H9 (cell line): Measurements from ENCODE around the gene ETV6. TPM values are rescaled to one million over a fixed set of nuclear protein-coding genes. Genes with fewer than 3 reads are reported as not detected.

Experiments used
- DNase-seq: peaks from one replicate; pipeline ENCODE4 v3.0.0-alpha.2; 2017
- H2AFZ ChIP-seq: one replicate; pipeline ENCODE4 v1.6.1; 2013; ENCODE audit warnings: mild to moderate bottlenecking, low read length, control low read depth, moderate library complexity
- H2AK5ac ChIP-seq: 2 replicates; pipeline ENCODE4 v1.6.1; 2013; ENCODE audit warnings: low read length, control low read depth, mixed read lengths; ENCODE audit not compliant: insufficient read length
- H2BK120ac ChIP-seq: one replicate; pipeline ENCODE4 v1.6.1; 2013; ENCODE audit warnings: low read depth, mild to moderate bottlenecking, low read length, control low read depth, inconsistent platforms; ENCODE audit not compliant: poor library complexity, severe bottlenecking
- H2BK12ac ChIP-seq: 2 replicates; pipeline ENCODE4 v1.6.1; 2013; ENCODE audit warnings: low read length, control low read depth, mixed read lengths, low read depth; ENCODE audit not compliant: insufficient read length
- H2BK15ac ChIP-seq: 2 replicates; pipeline ENCODE4 v1.6.1; 2013; ENCODE audit warnings: low read depth, low read length, control low read depth
- H2BK20ac ChIP-seq: one replicate; pipeline ENCODE4 v1.6.1; 2013; ENCODE audit warnings: low read depth, mild to moderate bottlenecking, low read length, control low read depth, inconsistent platforms; ENCODE audit not compliant: poor library complexity, severe bottlenecking
- H2BK5ac ChIP-seq: 2 replicates; pipeline ENCODE4 v1.6.1; 2013; ENCODE audit warnings: low read length, control low read depth, mixed read lengths; ENCODE audit not compliant: insufficient read length
- H3K14ac ChIP-seq: 2 replicates; pipeline ENCODE4 v1.6.1; 2013; ENCODE audit warnings: low read length, control low read depth; ENCODE audit not compliant: insufficient read depth
- H3K18ac ChIP-seq: 2 replicates; pipeline ENCODE4 v1.6.1; 2013; ENCODE audit warnings: low read depth, mild to moderate bottlenecking, mixed read lengths, low read length, control low read depth; ENCODE audit not compliant: insufficient read length
- H3K23ac ChIP-seq: 2 replicates; pipeline ENCODE4 v1.6.1; 2013; ENCODE audit warnings: low read length, control low read depth, mixed read lengths, low read depth; ENCODE audit not compliant: insufficient read length
- H3K23me2 ChIP-seq: 2 replicates; pipeline ENCODE4 v1.6.1; 2013; ENCODE audit warnings: low read depth, mild to moderate bottlenecking, mixed read lengths, low read length, control low read depth; ENCODE audit not compliant: insufficient read length, poor library complexity, severe bottlenecking
- H3K27ac ChIP-seq: 2 replicates; pipeline ENCODE4 v1.5.1; 2013; ENCODE audit warnings: low read length, control low read depth, mixed read lengths, low read depth; ENCODE audit not compliant: insufficient read length
- H3K27me3 ChIP-seq: 2 replicates; pipeline ENCODE4 v1.6.1; 2013; ENCODE audit warnings: low read length, control low read depth, inconsistent platforms; ENCODE audit not compliant: insufficient read depth
- H3K4ac ChIP-seq: 2 replicates; pipeline ENCODE4 v1.6.1; 2013; ENCODE audit warnings: low read depth, mild to moderate bottlenecking, control low read depth, inconsistent platforms, low read length, moderate library complexity
- H3K4me1 ChIP-seq: 2 replicates; pipeline ENCODE4 v1.6.1; 2013; ENCODE audit warnings: low read length, control low read depth, inconsistent platforms; ENCODE audit not compliant: insufficient read depth
- H3K4me2 ChIP-seq: 2 replicates; pipeline ENCODE4 v1.6.1; 2013; ENCODE audit warnings: low read length, control low read depth, mixed read lengths; ENCODE audit not compliant: insufficient read length, insufficient read depth
- H3K56ac ChIP-seq: 2 replicates; pipeline ENCODE4 v1.6.1; 2013; ENCODE audit warnings: low read depth, mild to moderate bottlenecking, mixed read lengths, low read length, control low read depth; ENCODE audit not compliant: insufficient read length
- H3K79me1 ChIP-seq: 2 replicates; pipeline ENCODE4 v1.6.1; 2013; ENCODE audit warnings: low read depth, mild to moderate bottlenecking, moderate library complexity, low read length, control low read depth, inconsistent platforms; ENCODE audit not compliant: insufficient read depth, poor library complexity, severe bottlenecking
- H3K79me2 ChIP-seq: 2 replicates; pipeline ENCODE4 v1.6.1; 2013; ENCODE audit warnings: low read length, control low read depth, inconsistent platforms; ENCODE audit not compliant: insufficient read depth
- H3K9ac ChIP-seq: 2 replicates; pipeline ENCODE4 v1.6.1; 2013; ENCODE audit warnings: low read length, control low read depth, mixed read lengths; ENCODE audit not compliant: insufficient read length; ENCODE audit errors: extremely low read depth
- H3K9me3 ChIP-seq: one replicate; pipeline ENCODE4 v1.6.1; 2013; ENCODE audit warnings: low read depth, low read length, inconsistent platforms; ENCODE audit not compliant: control insufficient read depth
- H3T11ph ChIP-seq: one replicate; pipeline ENCODE4 v1.6.1; 2013; ENCODE audit warnings: mild to moderate bottlenecking, low read length, control low read depth, inconsistent platforms
- H4K20me1 ChIP-seq: one replicate; pipeline ENCODE4 v1.6.1; 2013; ENCODE audit not compliant: control insufficient read depth, insufficient read length, insufficient read depth
- H4K5ac ChIP-seq: 2 replicates; pipeline ENCODE4 v1.6.1; 2013; ENCODE audit warnings: low read depth, mild to moderate bottlenecking, mixed read lengths, low read length, control low read depth; ENCODE audit not compliant: insufficient read length
- H4K8ac ChIP-seq: replicated peaks from 2 replicates; pipeline ENCODE4 v1.6.1; 2013; ENCODE audit warnings: low read length, control low read depth, mixed read lengths, low read depth; ENCODE audit not compliant: insufficient read length
- H4K91ac ChIP-seq: 2 replicates; pipeline ENCODE4 v1.6.1; 2013; ENCODE audit warnings: low read depth, mild to moderate bottlenecking, moderate library complexity, mixed read lengths, low read length, control low read depth; ENCODE audit not compliant: insufficient read length
- H3K27ac Mint-ChIP-seq, 3 experiments: 2 replicates in 2 of 3; 3 replicates in 1 of 3; pipeline ENCODE4 v1.8.0; 2020 to 2021; ENCODE audit warnings: mixed read lengths in 3 of 3, mild to moderate bottlenecking in 1 of 3, moderate library complexity in 1 of 3
- H3K27me3 Mint-ChIP-seq: 2 replicates; pipeline ENCODE4 v1.8.0; 2021; ENCODE audit warnings: low read depth, mild to moderate bottlenecking, moderate library complexity, mixed read lengths
- H3K36me3 Mint-ChIP-seq, 3 experiments: 2 replicates in 2 of 3; 3 replicates in 1 of 3; pipeline ENCODE4 v1.8.0; 2020 to 2021; ENCODE audit warnings: low read depth in 3 of 3, mixed read lengths in 3 of 3; ENCODE audit not compliant: insufficient read depth in 1 of 3
- H3K4me1 Mint-ChIP-seq, 2 experiments: 2 replicates each; pipeline ENCODE4 v1.8.0; 2020; ENCODE audit warnings: mixed read lengths in 2 of 2
- H3K4me3 Mint-ChIP-seq, 2 experiments: 2 replicates in 1 of 2; 3 replicates in 1 of 2; pipeline ENCODE4 v1.8.0; 2020 to 2021; ENCODE audit warnings: mild to moderate bottlenecking in 2 of 2, mixed read lengths in 2 of 2, moderate library complexity in 1 of 2
- H3K9me3 Mint-ChIP-seq, 2 experiments: 2 replicates in 1 of 2; 3 replicates in 1 of 2; pipeline ENCODE4 v1.8.0; 2020; ENCODE audit warnings: mild to moderate bottlenecking in 2 of 2, mixed read lengths in 2 of 2, moderate library complexity in 1 of 2
- WGBS: extraction: QIAGEN DNeasy Blood & Tissue Kit; methylation state at CpG from one replicate; pipeline ENCODE4 v1.1.7; 2013; ENCODE audit warnings: missing lambda C conversion rate, low lambda C conversion rate, mixed read lengths; ENCODE audit not compliant: insufficient read length; ENCODE audit errors: extremely low coverage; 5-methylcytosine and 5-hydroxymethylcytosine counted together
- total RNA-seq: library from RNA; stranded (reverse); gene quantifications from 2 replicates; pipeline ENCODE4 v1.2.1, GENCODE V29; 2021
- TF ChIP-seq, protein P1 (sequence below): fragments of 200-600 bp; sonication (generic); conservative IDR thresholded peaks from 3 replicates; pipeline ENCODE4 v1.8.0; 2021; ENCODE audit warnings: antibody characterized with exemption, mild to moderate bottlenecking

ETV6 gene
- total RNA-seq, 1 experiment from 2014 or later, result 28.7 TPM

DNA sequence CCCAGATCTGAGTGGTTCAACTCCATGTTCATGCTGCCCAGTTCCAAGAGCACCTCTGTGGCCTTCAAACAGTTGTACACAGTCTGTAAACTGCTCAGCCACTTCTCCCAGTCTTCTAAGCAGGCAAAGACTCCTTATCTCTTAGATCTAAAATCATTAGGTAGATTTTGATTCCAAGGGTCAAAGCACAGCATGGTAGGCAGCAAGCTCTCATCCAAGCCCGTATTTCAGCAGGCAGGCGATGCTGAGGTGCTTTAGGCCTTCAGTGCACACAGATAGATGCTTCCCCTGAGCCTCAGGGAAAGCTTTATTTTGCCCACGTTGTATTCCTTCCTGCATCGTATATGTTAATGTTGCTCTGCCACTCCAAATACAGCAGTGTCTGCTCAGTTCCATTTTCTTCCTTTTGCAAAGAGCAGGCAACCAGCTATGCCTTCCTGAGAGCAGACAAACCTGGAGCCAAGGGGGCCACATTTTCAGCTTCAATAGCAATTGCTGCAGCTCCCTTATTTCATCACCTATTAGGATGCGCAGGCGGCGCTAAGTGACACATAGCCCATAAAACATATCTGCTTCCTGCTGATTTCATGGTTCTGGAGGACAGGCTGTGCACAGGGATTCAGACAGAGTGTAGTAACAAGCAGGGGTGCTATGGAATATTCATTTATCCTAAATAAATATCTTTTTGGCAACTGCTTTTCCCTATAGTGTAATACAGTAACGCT is 67.5 kb downstream of the ETV6 start:
- Histone ChIP-seq H3K9me3 (no peaks in the 10 kb centered on the region), H3K4ac (no peak overlapping the region), H3K27ac (no peak overlapping the region), H4K5ac (no peak overlapping the region), H3K4me2 (no peak overlapping the region), H2BK5ac (no peak overlapping the region), H2BK15ac (no peak overlapping the region), H2BK12ac (no peak overlapping the region), H3K9ac (no peak overlapping the region), H3K4me1 (peaks cover 10% of the 10 kb centered on the region; the same call in 1 of the 2 replicates), H3K27me3 (no peaks in the 10 kb centered on the region), H3K18ac (no peak overlapping the region), H4K91ac (no peak overlapping the region), H2BK20ac (no peak overlapping the region), H2AK5ac (no peak overlapping the region), H3K79me2 (no peaks in the 10 kb centered on the region; the same call in 1 of the 2 replicates), H3K23me2 (no peaks in the 10 kb centered on the region), H2BK120ac (no peak overlapping the region), H2AFZ (no peak overlapping the region), H3T11ph (no peak overlapping the region), H3K23ac (no peak overlapping the region), H3K56ac (no peak overlapping the region), H4K20me1 (no peaks in the 10 kb centered on the region), H3K79me1 (no peaks in the 10 kb centered on the region), H4K8ac (no peak overlapping the region), H3K14ac (no peak overlapping the region)
- Mint-ChIP-seq H3K36me3 (peaks cover 0 to 7% (median 0%) of the 10 kb centered on the region in 3 experiments; a peak in 3 of 7 replicates), H3K9me3 (no peaks in the 10 kb centered on the region), H3K4me3 (no peak overlapping the region), H3K27me3 (no peaks in the 10 kb centered on the region), H3K27ac (0 out of 7 replicates have a peak overlapping the region, but pooled peaks of 1 of the 3 experiments have one; percentile 10), H3K4me1 (peaks cover 23 to 29% of the 10 kb centered on the region in 2 experiments)
- TF ChIP-seq, protein P1, sequence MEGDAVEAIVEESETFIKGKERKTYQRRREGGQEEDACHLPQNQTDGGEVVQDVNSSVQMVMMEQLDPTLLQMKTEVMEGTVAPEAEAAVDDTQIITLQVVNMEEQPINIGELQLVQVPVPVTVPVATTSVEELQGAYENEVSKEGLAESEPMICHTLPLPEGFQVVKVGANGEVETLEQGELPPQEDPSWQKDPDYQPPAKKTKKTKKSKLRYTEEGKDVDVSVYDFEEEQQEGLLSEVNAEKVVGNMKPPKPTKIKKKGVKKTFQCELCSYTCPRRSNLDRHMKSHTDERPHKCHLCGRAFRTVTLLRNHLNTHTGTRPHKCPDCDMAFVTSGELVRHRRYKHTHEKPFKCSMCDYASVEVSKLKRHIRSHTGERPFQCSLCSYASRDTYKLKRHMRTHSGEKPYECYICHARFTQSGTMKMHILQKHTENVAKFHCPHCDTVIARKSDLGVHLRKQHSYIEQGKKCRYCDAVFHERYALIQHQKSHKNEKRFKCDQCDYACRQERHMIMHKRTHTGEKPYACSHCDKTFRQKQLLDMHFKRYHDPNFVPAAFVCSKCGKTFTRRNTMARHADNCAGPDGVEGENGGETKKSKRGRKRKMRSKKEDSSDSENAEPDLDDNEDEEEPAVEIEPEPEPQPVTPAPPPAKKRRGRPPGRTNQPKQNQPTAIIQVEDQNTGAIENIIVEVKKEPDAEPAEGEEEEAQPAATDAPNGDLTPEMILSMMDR, result no peak
- WGBS, result no CpG with 5 or more reads among the region's 8 CpGs
- no peak for DNase-seq
